Natural killer cell (primary cell): ENCODE measurements around the gene PCCA. TPM values are rescaled to one million over a fixed set of nuclear protein-coding genes. Genes with fewer than 3 reads are reported as not detected.

Experiments
- ATAC-seq, 3 donors: fragments of 150-1000 bp in 2 of 3; fragments of 200-7000 bp in 1 of 3; cut with Tn5 transposase; 1 replicate in 1 of 3; 2 replicates in 2 of 3; pipeline ENCODE4 v1.10.0; 2021; ENCODE audit warnings: mild to moderate bottlenecking in 2 of 3, moderate library complexity in 2 of 3
- DNase-seq, 2 donors: peaks; one replicate each; pipeline versions ENCODE4 v3.0.0 to v3.0.0-alpha.2; 2013 to 2021; ENCODE audit warnings: mixed read lengths in 1 of 2
- H3K27ac ChIP-seq: one replicate; pipeline ENCODE4 v1.5.1; 2013; ENCODE audit warnings: mild to moderate bottlenecking, low read length
- H3K27me3 ChIP-seq: one replicate; pipeline ENCODE4 v1.6.1; 2013; ENCODE audit warnings: low read length; ENCODE audit not compliant: control insufficient read depth, insufficient read depth
- H3K36me3 ChIP-seq: one replicate; pipeline ENCODE4 v1.6.1; 2013; ENCODE audit warnings: low read length; ENCODE audit not compliant: control insufficient read depth, insufficient read depth
- H3K4me1 ChIP-seq: one replicate; pipeline ENCODE4 v1.6.1; 2013; ENCODE audit warnings: low read length; ENCODE audit not compliant: control insufficient read depth, insufficient read depth
- H3K4me3 ChIP-seq: one replicate; pipeline ENCODE4 v1.5.1; 2013; ENCODE audit warnings: low read length
- H3K9me3 ChIP-seq: one replicate; pipeline ENCODE4 v1.6.1; 2013; ENCODE audit warnings: low read length; ENCODE audit not compliant: control insufficient read depth, insufficient read depth
- H3K27ac Mint-ChIP-seq, 2 donors: one replicate each; pipeline ENCODE4 v1.8.0; 2022; ENCODE audit warnings: mild to moderate bottlenecking in 2 of 2, mixed read lengths in 2 of 2, moderate library complexity in 1 of 2
- H3K27me3 Mint-ChIP-seq, 2 donors: one replicate each; pipeline ENCODE4 v1.8.0; 2022; ENCODE audit warnings: low read depth in 2 of 2, mixed read lengths in 2 of 2
- H3K36me3 Mint-ChIP-seq: one replicate; pipeline ENCODE4 v1.8.0; 2022; ENCODE audit warnings: mixed read lengths
- H3K4me1 Mint-ChIP-seq, 2 donors: one replicate each; pipeline ENCODE4 v1.8.0; 2022; ENCODE audit warnings: mixed read lengths in 2 of 2
- H3K4me3 Mint-ChIP-seq: one replicate; pipeline ENCODE4 v1.8.0; 2022; ENCODE audit warnings: mild to moderate bottlenecking, moderate library complexity, mixed read lengths
- H3K9me3 Mint-ChIP-seq, 2 donors: one replicate each; pipeline ENCODE4 v1.8.0; 2022; ENCODE audit warnings: mixed read lengths in 2 of 2
- CTCF ChIP-seq: fragments of 200-600 bp; IDR thresholded peaks from one replicate; pipeline ENCODE4 v1.8.0; 2022; ENCODE audit warnings: antibody characterized with exemption
- WGBS: methylation state at CpG from one replicate; pipeline ENCODE4 v1.1.7; 2013; ENCODE audit warnings: missing lambda C conversion rate; ENCODE audit not compliant: insufficient coverage; 5-methylcytosine and 5-hydroxymethylcytosine counted together
- intact Hi-C: fragments of 100-400 bp; cut with micrococcal nuclease; formaldehyde crosslinking; loops from one replicate; pipeline ENCODE4 v1.14.2; 2022
- total RNA-seq, 4 donors: library from RNA; stranded (reverse); fragments of 120-200 nt in 1 of 4; gene quantifications; one replicate each; pipeline versions ENCODE4 v1.2.3 to v1.2.4, GENCODE V29; 2013 to 2022

The PCCA gene
- total RNA-seq, 3 donors from 2014 or later (not counting 1 experiment from before 2014, with no cell fraction given): 25.5 to 28.5 (median 28.2) TPM

- no peak overlapping the region for H3K4me3 ChIP-seq
- intact Hi-C loops: no loop called here
- no peaks in the 10 kb centered on the region for H3K27me3 Mint-ChIP-seq
- peaks cover 7 to 9% of the 10 kb centered on the region in 2 donors for H3K4me1 Mint-ChIP-seq
- no peaks in the 10 kb centered on the region for H3K36me3 Mint-ChIP-seq
- ATAC-seq (no peak), DNase-seq (peak in 1 of 2 donors; percentile 13)
- no peaks in the 10 kb centered on the region for H3K36me3 ChIP-seq
- WGBS: 71% methylated on average over 4 of the region's 9 CpGs
- TF ChIP-seq CTCF: no peak
- H3K4me1 ChIP-seq: no peaks in the 10 kb centered on the region
- no peaks in the 10 kb centered on the region for H3K9me3 Mint-ChIP-seq
- H3K4me3 Mint-ChIP-seq: no peak overlapping the region
- H3K9me3 ChIP-seq: no peaks in the 10 kb centered on the region
- no peaks in the 10 kb centered on the region for H3K27me3 ChIP-seq
- no peak overlapping the region for H3K27ac ChIP-seq
- no peak overlapping the region for H3K27ac Mint-ChIP-seq
These were observed 305.3 kb downstream of the PCCA start for GRCh38 chr13:100394005-100394695.

GRCh38 chr13:100395698-100396373 is 306.9 kb downstream of the PCCA start:
- Mint-ChIP-seq H3K4me1 (peaks cover 7 to 9% of the 10 kb centered on the region in 2 donors), H3K36me3 (no peaks in the 10 kb centered on the region), H3K4me3 (no peak overlapping the region), H3K9me3 (no peaks in the 10 kb centered on the region), H3K27ac (no peak overlapping the region), H3K27me3 (no peaks in the 10 kb centered on the region)
- Histone ChIP-seq H3K9me3 (no peaks in the 10 kb centered on the region), H3K27ac (no peak overlapping the region), H3K4me1 (no peaks in the 10 kb centered on the region), H3K27me3 (no peaks in the 10 kb centered on the region), H3K36me3 (no peaks in the 10 kb centered on the region), H3K4me3 (no peak overlapping the region)
- intact Hi-C loops: no loop called here
- WGBS: 92% methylated on average over 3 of the region's 4 CpGs
- DNase-seq (no peak), ATAC-seq (no peak)
- TF ChIP-seq CTCF: no peak

GRCh38 chr13:100396776-100397175 is 307.9 kb downstream of the PCCA start:
- Histone ChIP-seq H3K4me3 (no peak overlapping the region), H3K36me3 (no peaks in the 10 kb centered on the region), H3K27ac (no peak overlapping the region), H3K4me1 (no peaks in the 10 kb centered on the region), H3K27me3 (no peaks in the 10 kb centered on the region), H3K9me3 (no peaks in the 10 kb centered on the region)
- peaks cover 7 to 9% of the 10 kb centered on the region in 2 donors for H3K4me1 Mint-ChIP-seq
- H3K27me3 Mint-ChIP-seq: no peaks in the 10 kb centered on the region
- no peak overlapping the region for H3K27ac Mint-ChIP-seq
- intact Hi-C loops: no loop called here
- H3K4me3 Mint-ChIP-seq: no peak overlapping the region
- ATAC-seq: no peak
- no peak for DNase-seq
- no peaks in the 10 kb centered on the region for H3K9me3 Mint-ChIP-seq
- 96% methylated on average over 6 of the region's 6 CpGs for WGBS
- no peak for TF ChIP-seq CTCF
- H3K36me3 Mint-ChIP-seq: no peaks in the 10 kb centered on the region
